SH-SY5Y (cell line): ENCODE data around the gene GALK2.

Source experiments
- GATA2 ChIP-seq: IDR thresholded peaks from 2 replicates; pipeline ENCODE4 v1.6.1; 2011; ENCODE audit warnings: mild to moderate bottlenecking, low read depth, low read length
- GATA3 ChIP-seq: IDR thresholded peaks from 2 replicates; pipeline ENCODE4 v1.6.1; 2011; ENCODE audit warnings: low read depth, mild to moderate bottlenecking, low read length, moderate library complexity

DNA sequence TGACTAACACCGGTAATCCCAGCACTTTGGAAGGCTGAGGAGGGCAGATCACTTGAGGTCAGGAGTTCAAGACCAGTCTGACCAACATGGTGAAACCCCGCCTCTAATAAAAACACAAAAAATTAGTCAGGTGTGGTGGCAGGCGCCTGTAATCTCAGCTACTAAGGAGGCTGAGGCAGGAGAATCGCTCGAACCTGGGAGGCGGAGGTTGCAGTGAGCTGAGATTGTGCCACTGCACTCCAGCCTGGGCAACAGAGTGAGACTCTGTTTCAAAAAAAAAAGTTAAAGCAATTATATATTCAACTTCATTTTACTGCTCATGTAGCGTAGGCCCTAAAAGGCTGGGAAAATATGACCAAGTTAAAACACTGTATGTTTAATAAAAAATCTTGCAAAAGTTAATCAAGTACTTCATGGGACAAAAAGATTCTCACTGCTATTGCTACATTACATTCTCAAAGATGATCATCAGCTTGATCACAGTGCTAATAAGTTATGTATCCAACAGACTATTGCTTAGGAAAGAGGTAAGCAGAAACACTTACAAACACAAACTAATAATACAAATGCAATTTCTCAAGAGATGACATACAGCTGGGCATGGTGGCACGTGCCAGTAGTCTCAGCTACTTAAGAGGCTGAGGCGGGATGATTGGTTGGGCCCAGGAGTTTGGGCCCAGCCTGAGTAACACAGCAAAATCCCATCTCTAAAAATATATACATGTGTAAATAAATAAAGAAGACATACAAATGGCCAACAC, 17.3 kb upstream of the GALK2 start:
- TF ChIP-seq GATA3 (no peak), GATA2 (no peak)
